Psoas muscle (tissue), 8 donors: ENCODE measurements around the gene PRKACB. TPM values are rescaled to one million over a fixed set of nuclear protein-coding genes. Genes with fewer than 3 reads are reported as not detected.

Experiments used
- ATAC-seq, 4 donors: fragments of 200-7000 bp; cut with Tn5 transposase; one replicate each; pipeline ENCODE4 v1.9.1; 2020; ENCODE audit warnings: moderate library complexity in 3 of 4, mild to moderate bottlenecking in 2 of 4
- DNase-seq, 2 donors: peaks; one replicate each; pipeline ENCODE4 v3.0.0-alpha.2; 2020
- H3K27ac ChIP-seq: fragments of 200-600 bp; one replicate; pipeline ENCODE4 v1.8.0; 2022
- H3K27me3 ChIP-seq, 3 donors: fragments of 200-600 bp in 1 of 3; one replicate each; pipeline versions ENCODE4 v1.6.1 to v1.8.0; 2013 to 2022; ENCODE audit warnings: low read length in 2 of 3, mild to moderate bottlenecking in 2 of 3, moderate library complexity in 1 of 3; ENCODE audit not compliant: insufficient read depth in 3 of 3
- H3K36me3 ChIP-seq, 2 donors: fragments of 200-600 bp in 1 of 2; one replicate each; pipeline versions ENCODE4 v1.6.1 to v1.8.0; 2013 to 2022; ENCODE audit warnings: low read depth in 1 of 2, mild to moderate bottlenecking in 1 of 2, moderate library complexity in 1 of 2; ENCODE audit not compliant: insufficient read depth in 1 of 2
- H3K4me1 ChIP-seq: fragments of 200-600 bp; one replicate; pipeline ENCODE4 v1.8.0; 2022
- H3K4me3 ChIP-seq: fragments of 200-600 bp; one replicate; pipeline ENCODE4 v1.8.0; 2022; ENCODE audit warnings: mild to moderate bottlenecking
- H3K9me3 ChIP-seq: fragments of 200-600 bp; one replicate; pipeline ENCODE4 v1.8.0; 2022
- CTCF ChIP-seq: fragments of 200-600 bp; IDR thresholded peaks from one replicate; pipeline ENCODE4 v1.8.0; 2022; ENCODE audit warnings: antibody characterized with exemption
- WGBS, 3 donors: extraction: QIAGEN DNeasy Blood & Tissue Kit; methylation state at CpG; one replicate each; pipeline versions ENCODE4 v1.1.6 to v1.1.7; 2013; 5-methylcytosine and 5-hydroxymethylcytosine counted together
- intact Hi-C, 2 donors: fragments of 100-400 bp; cut with DNase I; formaldehyde crosslinking; loops; one replicate each; pipeline versions ENCODE4 v1.11.0 to v1.14.2; 2022
- polyA plus RNA-seq, 3 donors: library from polyadenylated mRNA; stranded (reverse); fragments of 200-250 nt; gene quantifications; one replicate each; pipeline ENCODE4 v1.2.3, GENCODE V29; 2013
- total RNA-seq, 4 donors: library from RNA; stranded (reverse); fragmentation: NEBNext Ultra II Directional in 2 of 4; extraction: Animal tissue kit (Norgen Biotek cat#: 25700) in 2 of 4; gene quantifications; one replicate each; pipeline versions ENCODE4 v1.2.1 to v1.2.4, GENCODE V29; 2021 to 2023
- donor health status: healthy with polysubstance abuse.
- donor health status: DM: no; HTN: no; CAD: no; lungs with moderate emphysema.
- donor health status: Bipolar disorder and iron deficiency.
- donor health status: healthy.
- donor health status: DM: yes; HTN: yes; CAD: no.
- donor health status: DM: no; HTN: no; CAD: no.
- donor health status: DM: no; HTN: no; CAD: no.
- donor health status: DM: yes; HTN: yes; CAD: no.

Gene PRKACB
- total and polyA plus RNA-seq, 7 donors, result 2.6 to 24.5 (median 4.9) TPM

DNA sequence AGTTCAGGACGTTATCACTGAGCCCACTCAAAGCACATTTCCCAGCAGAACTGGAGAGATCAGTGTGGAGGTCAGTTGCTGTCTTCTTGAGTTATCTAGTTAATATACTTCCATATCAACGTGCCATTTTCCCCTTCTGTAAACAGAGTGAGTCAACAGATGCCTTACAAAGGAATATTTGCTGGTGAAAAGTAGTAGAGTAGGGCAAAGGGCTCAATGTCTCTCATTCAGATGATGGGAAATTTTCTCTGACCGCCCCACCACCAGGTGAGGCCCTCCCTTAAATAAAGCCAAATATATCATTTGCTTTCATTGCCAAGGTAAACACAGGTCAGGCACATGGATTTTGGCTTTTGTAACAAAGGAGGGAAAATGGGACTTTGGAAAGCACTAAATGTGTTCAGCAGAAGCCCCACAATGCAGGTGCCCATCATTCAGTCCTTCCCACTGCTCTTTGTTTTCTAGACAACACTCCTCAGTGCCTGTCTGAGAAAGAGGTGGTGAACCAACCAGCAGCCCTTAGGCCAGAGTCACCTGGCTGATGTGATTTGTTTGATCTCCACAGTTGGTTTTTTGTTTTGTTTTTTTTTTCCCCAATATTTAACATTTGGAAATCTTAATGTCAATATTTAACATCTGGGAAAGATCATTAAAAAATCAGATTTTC lies 116.9 kb downstream of the PRKACB start:
- TF ChIP-seq CTCF, result no peak
- H3K4me1 ChIP-seq, result no peaks in the 10 kb centered on the region
- no peaks in the 10 kb centered on the region for H3K9me3 ChIP-seq
- no peak overlapping the region for H3K4me3 ChIP-seq
- H3K27ac ChIP-seq, result no peak overlapping the region
- H3K36me3 ChIP-seq, result no peaks in the 10 kb centered on the region
- DNase-seq (no peak), ATAC-seq (no peak)
- intact Hi-C loops, result no loop called here
- no peaks in the 10 kb centered on the region for H3K27me3 ChIP-seq
- WGBS, 3 donors, result 69 to 75% (median 70%) methylated on average over 3 of the region's 3 CpGs

DNA sequence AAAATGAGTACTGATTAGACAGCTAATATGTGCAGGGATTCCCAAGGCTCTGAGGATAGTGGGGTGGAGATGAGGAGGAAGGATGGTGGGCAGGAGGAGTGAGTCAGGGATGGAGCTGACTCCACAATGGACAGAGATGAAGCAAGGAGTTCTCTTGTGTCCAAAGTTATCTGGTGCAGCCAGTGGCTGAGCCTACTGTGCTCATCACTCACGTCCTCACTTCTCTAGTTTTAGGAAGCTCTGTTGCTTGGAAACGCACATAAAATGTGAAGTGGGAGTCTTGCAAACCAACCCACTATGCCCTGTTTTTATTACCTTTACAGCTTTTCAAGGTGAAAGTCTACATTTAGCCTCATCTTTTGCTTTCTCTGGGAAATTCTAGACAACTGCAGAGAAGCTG lies 120.9 kb downstream of the PRKACB start:
- no peaks in the 10 kb centered on the region for H3K36me3 ChIP-seq
- no peaks in the 10 kb centered on the region for H3K27me3 ChIP-seq
- H3K27ac ChIP-seq, result no peak overlapping the region
- no peaks in the 10 kb centered on the region for H3K4me1 ChIP-seq
- DNase-seq (no peak), ATAC-seq (no peak)
- WGBS, 3 donors, result 65 to 73% (median 70%) methylated on average over 2 of the region's 2 CpGs
- no peak for TF ChIP-seq CTCF
- intact Hi-C loops, result no loop called here
- H3K9me3 ChIP-seq, result no peaks in the 10 kb centered on the region
- H3K4me3 ChIP-seq, result no peak overlapping the region

- intact Hi-C loops, result no loop called here
- Histone ChIP-seq H3K27ac (no peak overlapping the region), H3K4me3 (no peak overlapping the region), H3K36me3 (no peaks in the 10 kb centered on the region), H3K9me3 (no peaks in the 10 kb centered on the region), H3K4me1 (no peaks in the 10 kb centered on the region), H3K27me3 (no peaks in the 10 kb centered on the region)
- DNase-seq (no peak), ATAC-seq (no peak)
- 89 to 94% (median 92%) methylated on average over 3 of the region's 3 CpGs for WGBS, 3 donors
- no peak for TF ChIP-seq CTCF
Observed at GRCh38 chr1:84265867-84266266, 121.8 kb downstream of the PRKACB start.

DNA sequence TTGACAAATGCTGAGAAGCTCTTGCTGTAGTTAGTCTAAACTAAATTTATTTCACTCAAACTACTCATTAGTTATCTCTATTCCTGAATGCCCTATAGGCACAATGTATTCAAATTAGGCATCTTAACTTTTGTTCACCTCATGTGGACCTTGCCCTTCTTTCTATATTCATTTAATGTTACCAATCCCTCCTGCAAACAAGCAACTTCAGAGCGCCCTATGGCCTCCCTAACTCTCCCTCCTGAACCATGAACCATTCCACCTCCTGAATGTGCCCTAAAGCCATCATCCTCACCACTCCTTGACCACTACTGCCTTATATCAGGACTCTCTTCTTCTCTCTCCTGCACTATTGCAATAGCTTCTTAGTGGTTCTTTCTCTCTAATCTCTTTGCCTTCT lies 122.7 kb downstream of the PRKACB start:
- Histone ChIP-seq H3K4me1 (no peaks in the 10 kb centered on the region), H3K36me3 (no peaks in the 10 kb centered on the region), H3K27ac (no peak overlapping the region), H3K4me3 (no peak overlapping the region), H3K27me3 (no peaks in the 10 kb centered on the region), H3K9me3 (no peaks in the 10 kb centered on the region)
- WGBS, 3 donors, result 0% methylated on average over 1 of the region's 1 CpG
- DNase-seq (no peak), ATAC-seq (no peak)
- TF ChIP-seq CTCF, result no peak
- intact Hi-C loops, result no loop called here

DNA sequence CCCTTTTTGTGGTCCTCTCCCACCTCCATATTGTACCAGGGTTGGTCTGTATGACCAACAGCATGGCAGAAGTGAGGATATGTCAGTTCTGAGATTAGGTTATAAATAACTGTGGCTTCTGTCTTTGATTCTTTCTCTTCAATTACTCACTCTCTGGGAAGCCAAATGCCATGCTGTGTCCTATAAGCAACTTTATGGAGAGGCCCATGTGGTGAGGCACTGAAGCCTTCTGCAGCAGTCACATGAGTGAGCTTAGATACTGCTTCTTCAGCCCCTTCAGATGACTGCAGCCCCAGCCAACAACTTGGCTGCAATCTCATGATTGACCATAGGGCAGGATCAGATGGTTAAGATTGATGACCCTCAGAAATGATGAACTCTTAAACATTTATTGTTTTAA lies 123.4 kb downstream of the PRKACB start:
- no peak for ATAC-seq
- no peak for DNase-seq
- TF ChIP-seq CTCF, result no peak
- Histone ChIP-seq H3K4me1 (no peaks in the 10 kb centered on the region), H3K4me3 (no peak overlapping the region), H3K27me3 (no peaks in the 10 kb centered on the region), H3K27ac (no peak overlapping the region), H3K9me3 (no peaks in the 10 kb centered on the region), H3K36me3 (no peaks in the 10 kb centered on the region)
- intact Hi-C loops, result no loop called here
